K562 (cell line): ENCODE data around the gene MCC. TPM values are rescaled to one million over a fixed set of nuclear protein-coding genes. Genes with fewer than 3 reads are reported as not detected.

ENCODE experiments used
- CHD4 ChIP-seq: fragments of 200-600 bp; sonication (generic); IDR thresholded peaks from 3 replicates; pipeline ENCODE4 v1.6.1; 2012; ENCODE audit warnings: low read depth, mild to moderate bottlenecking, mixed read lengths, low read length, inconsistent platforms; ENCODE audit not compliant: insufficient read depth, insufficient replicate concordance, poor library complexity, severe bottlenecking
- E2F3 ChIP-seq: fragments of 250-450 bp; sonication (Bioruptor Pico); IDR thresholded peaks from 2 replicates; pipeline ENCODE4 v1.4.0; 2020; ENCODE audit warnings: mild to moderate bottlenecking
- FUS ChIP-seq: fragments of 200-400 bp; formaldehyde crosslinking; optimal IDR thresholded peaks from 2 replicates; pipeline ENCODE3; 2017; ENCODE audit warnings: low read depth, low read length
- GABPA ChIP-seq: fragments of 200-800 bp; sonication (Bioruptor generic); conservative IDR thresholded peaks from 2 replicates; pipeline ENCODE4 v1.6.1; 2016; ENCODE audit warnings: low read depth, missing genetic modification characterization, missing compliant biosample characterization
- NFIX ChIP-seq: fragments of 250-450 bp; sonication (Bioruptor Pico); IDR thresholded peaks from 2 replicates; pipeline ENCODE4 v1.4.0; 2020; ENCODE audit warnings: low read depth, mild to moderate bottlenecking, moderate library complexity
- NONO ChIP-seq, 2 experiments: fragments of 200-400 bp in 1 of 2; fragments of 450-650 bp in 1 of 2; formaldehyde crosslinking in 1 of 2; IDR thresholded peaks; 2 replicates each; pipeline ENCODE4 v1.6.1; 2017; ENCODE audit warnings: low read depth in 2 of 2, mild to moderate bottlenecking in 2 of 2, moderate library complexity in 2 of 2, low read length in 1 of 2
- RFX5 ChIP-seq: IDR thresholded peaks from 2 replicates; pipeline ENCODE4 v1.6.1; 2011; ENCODE audit warnings: low read depth, mild to moderate bottlenecking, improper control_type of control experiment, low read length
- SRF ChIP-seq, 2 experiments: fragments of 250-450, 450-650 bp in 1 of 2; sonication (Bioruptor Pico) in 1 of 2; sonication (generic) in 1 of 2; formaldehyde crosslinking; IDR thresholded peaks; 2 replicates each; pipeline versions ENCODE4 v1.5.0 to v1.5.1; 2020 to 2022; ENCODE audit warnings: mild to moderate bottlenecking in 1 of 2, missing genetic modification reagents in 1 of 2
- ZBTB17 ChIP-seq: fragments of 450-650 bp; formaldehyde crosslinking; IDR thresholded peaks from 2 replicates; pipeline ENCODE4 v1.4.0; 2020; ENCODE audit warnings: mild to moderate bottlenecking
- polyA plus RNA-seq, 8 experiments: library from polyadenylated mRNA; depleted of rRNA in 4 of 8; stranded (reverse) in 5 of 8; unstranded in 3 of 8; fragments of >200 nt; fragmentation: Nextera tagmentation in 2 of 8; fragmentation: Illumina TruSeq in 1 of 8; extraction: Ambion mirVana in 2 of 8; extraction: Trizol in 1 of 8; gene quantifications; 2 replicates each; pipeline versions ENCODE4 v1.2.1 to v1.2.3, GENCODE V29; 2011 to 2014; ENCODE audit warnings: inconsistent platforms in 1 of 8, missing spikeins in 1 of 8
- total RNA-seq, 7 experiments: library from RNA; depleted of rRNA in 6 of 7; stranded (reverse); fragments of >200 nt in 6 of 7; fragmentation: Illumina TruSeq in 2 of 7; extraction: Trizol in 2 of 7; gene quantifications; 2 replicates each; pipeline versions ENCODE4 v1.2.1 to v1.2.3, GENCODE V29; 2011 to 2021; ENCODE audit warnings: low replicate concordance in 1 of 7
- TF ChIP-seq, protein P1 (sequence below): sonication (generic); formaldehyde crosslinking; IDR thresholded peaks from 2 replicates; pipeline ENCODE4 v1.8.0; 2023; ENCODE audit warnings: missing genetic modification reagents, mild to moderate bottlenecking, borderline replicate concordance
- TF ChIP-seq, protein P2 (sequence below): conservative IDR thresholded peaks from 2 replicates; pipeline ENCODE4 v1.6.1; 2011; ENCODE audit warnings: low read depth, mild to moderate bottlenecking, low read length; ENCODE audit not compliant: control insufficient read depth
- TF ChIP-seq, protein P3 (sequence below): fragments of 250-450 bp; sonication (Bioruptor Pico); IDR thresholded peaks from 2 replicates; pipeline ENCODE4 v1.4.0; 2020; ENCODE audit warnings: mild to moderate bottlenecking, moderate library complexity
- TF ChIP-seq, protein P4 (sequence below): fragments of 450-650 bp; IDR thresholded peaks from 2 replicates; pipeline ENCODE4 v1.6.1; 2016
- TF ChIP-seq, protein P5 (sequence below), 2 experiments: IDR thresholded peaks in 1 of 2; conservative IDR thresholded peaks in 1 of 2; 2 replicates each; pipeline ENCODE4 v1.6.1; 2016; ENCODE audit warnings: low read depth in 2 of 2, mild to moderate bottlenecking in 1 of 2, missing compliant biosample characterization in 1 of 2, missing genetic modification characterization in 1 of 2, moderate library complexity in 1 of 2

MCC gene
- total and polyA plus RNA-seq, 9 of the 15 experiments (the other 6 are each of a cell fraction or from before 2014, with no cell fraction given): 0.04 to 0.24 (median 0.06) TPM; not detected in 1

DNA sequence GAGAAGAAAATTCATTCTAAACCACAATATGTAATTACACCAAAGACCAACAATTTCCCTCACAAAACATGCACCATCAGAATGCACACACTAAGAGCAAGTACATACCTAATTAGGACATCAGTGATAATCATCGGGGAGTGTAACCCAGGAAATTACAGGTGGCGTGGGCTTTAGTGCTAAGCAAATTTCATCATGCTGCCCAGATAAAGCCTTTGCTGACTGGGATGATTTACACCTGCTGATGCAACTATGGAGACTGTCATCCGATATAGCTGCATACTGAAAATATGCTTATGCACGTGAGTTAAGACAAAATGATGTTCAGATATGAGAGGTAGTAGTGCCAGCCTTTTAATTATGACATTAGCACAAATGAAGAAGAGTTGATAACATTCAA is 388.4 kb downstream of the MCC start (continued):
- TF ChIP-seq, protein P1, sequence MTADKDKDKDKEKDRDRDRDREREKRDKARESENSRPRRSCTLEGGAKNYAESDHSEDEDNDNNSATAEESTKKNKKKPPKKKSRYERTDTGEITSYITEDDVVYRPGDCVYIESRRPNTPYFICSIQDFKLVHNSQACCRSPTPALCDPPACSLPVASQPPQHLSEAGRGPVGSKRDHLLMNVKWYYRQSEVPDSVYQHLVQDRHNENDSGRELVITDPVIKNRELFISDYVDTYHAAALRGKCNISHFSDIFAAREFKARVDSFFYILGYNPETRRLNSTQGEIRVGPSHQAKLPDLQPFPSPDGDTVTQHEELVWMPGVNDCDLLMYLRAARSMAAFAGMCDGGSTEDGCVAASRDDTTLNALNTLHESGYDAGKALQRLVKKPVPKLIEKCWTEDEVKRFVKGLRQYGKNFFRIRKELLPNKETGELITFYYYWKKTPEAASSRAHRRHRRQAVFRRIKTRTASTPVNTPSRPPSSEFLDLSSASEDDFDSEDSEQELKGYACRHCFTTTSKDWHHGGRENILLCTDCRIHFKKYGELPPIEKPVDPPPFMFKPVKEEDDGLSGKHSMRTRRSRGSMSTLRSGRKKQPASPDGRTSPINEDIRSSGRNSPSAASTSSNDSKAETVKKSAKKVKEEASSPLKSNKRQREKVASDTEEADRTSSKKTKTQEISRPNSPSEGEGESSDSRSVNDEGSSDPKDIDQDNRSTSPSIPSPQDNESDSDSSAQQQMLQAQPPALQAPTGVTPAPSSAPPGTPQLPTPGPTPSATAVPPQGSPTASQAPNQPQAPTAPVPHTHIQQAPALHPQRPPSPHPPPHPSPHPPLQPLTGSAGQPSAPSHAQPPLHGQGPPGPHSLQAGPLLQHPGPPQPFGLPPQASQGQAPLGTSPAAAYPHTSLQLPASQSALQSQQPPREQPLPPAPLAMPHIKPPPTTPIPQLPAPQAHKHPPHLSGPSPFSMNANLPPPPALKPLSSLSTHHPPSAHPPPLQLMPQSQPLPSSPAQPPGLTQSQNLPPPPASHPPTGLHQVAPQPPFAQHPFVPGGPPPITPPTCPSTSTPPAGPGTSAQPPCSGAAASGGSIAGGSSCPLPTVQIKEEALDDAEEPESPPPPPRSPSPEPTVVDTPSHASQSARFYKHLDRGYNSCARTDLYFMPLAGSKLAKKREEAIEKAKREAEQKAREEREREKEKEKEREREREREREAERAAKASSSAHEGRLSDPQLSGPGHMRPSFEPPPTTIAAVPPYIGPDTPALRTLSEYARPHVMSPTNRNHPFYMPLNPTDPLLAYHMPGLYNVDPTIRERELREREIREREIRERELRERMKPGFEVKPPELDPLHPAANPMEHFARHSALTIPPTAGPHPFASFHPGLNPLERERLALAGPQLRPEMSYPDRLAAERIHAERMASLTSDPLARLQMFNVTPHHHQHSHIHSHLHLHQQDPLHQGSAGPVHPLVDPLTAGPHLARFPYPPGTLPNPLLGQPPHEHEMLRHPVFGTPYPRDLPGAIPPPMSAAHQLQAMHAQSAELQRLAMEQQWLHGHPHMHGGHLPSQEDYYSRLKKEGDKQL (CRISPR knock-in tag): no peak
- TF ChIP-seq NFIX (CRISPR knock-in tag) (no peak), GABPA (tag) (no peak), FUS (no peak), SRF (CRISPR knock-in tag; IDR thresholded peaks at IDR 0.05) (peak in 1 of 2 experiments; percentile 94; a peak in 2 of 4 replicates), RFX5 (no peak), NONO (IDR thresholded peaks at IDR 0.05; ENCODE audit: low read depth in 2 of 2, low read length in 1 of 2) (no peak), CHD4 (no peak), ZBTB17 (no peak), E2F3 (CRISPR knock-in tag) (no peak)
- TF ChIP-seq, protein P2, sequence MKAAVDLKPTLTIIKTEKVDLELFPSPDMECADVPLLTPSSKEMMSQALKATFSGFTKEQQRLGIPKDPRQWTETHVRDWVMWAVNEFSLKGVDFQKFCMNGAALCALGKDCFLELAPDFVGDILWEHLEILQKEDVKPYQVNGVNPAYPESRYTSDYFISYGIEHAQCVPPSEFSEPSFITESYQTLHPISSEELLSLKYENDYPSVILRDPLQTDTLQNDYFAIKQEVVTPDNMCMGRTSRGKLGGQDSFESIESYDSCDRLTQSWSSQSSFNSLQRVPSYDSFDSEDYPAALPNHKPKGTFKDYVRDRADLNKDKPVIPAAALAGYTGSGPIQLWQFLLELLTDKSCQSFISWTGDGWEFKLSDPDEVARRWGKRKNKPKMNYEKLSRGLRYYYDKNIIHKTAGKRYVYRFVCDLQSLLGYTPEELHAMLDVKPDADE: no peak
- TF ChIP-seq, protein P3, sequence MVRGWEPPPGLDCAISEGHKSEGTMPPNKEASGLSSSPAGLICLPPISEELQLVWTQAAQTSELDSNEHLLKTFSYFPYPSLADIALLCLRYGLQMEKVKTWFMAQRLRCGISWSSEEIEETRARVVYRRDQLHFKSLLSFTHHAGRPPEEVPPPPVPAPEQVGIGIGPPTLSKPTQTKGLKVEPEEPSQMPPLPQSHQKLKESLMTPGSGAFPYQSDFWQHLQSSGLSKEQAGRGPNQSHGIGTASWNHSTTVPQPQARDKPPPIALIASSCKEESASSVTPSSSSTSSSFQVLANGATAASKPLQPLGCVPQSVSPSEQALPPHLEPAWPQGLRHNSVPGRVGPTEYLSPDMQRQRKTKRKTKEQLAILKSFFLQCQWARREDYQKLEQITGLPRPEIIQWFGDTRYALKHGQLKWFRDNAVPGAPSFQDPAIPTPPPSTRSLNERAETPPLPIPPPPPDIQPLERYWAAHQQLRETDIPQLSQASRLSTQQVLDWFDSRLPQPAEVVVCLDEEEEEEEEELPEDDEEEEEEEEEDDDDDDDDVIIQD (CRISPR knock-in tag): no peak
- TF ChIP-seq, protein P4, sequence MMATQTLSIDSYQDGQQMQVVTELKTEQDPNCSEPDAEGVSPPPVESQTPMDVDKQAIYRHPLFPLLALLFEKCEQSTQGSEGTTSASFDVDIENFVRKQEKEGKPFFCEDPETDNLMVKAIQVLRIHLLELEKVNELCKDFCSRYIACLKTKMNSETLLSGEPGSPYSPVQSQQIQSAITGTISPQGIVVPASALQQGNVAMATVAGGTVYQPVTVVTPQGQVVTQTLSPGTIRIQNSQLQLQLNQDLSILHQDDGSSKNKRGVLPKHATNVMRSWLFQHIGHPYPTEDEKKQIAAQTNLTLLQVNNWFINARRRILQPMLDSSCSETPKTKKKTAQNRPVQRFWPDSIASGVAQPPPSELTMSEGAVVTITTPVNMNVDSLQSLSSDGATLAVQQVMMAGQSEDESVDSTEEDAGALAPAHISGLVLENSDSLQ: peak; percentile 92
- TF ChIP-seq, protein P5, sequence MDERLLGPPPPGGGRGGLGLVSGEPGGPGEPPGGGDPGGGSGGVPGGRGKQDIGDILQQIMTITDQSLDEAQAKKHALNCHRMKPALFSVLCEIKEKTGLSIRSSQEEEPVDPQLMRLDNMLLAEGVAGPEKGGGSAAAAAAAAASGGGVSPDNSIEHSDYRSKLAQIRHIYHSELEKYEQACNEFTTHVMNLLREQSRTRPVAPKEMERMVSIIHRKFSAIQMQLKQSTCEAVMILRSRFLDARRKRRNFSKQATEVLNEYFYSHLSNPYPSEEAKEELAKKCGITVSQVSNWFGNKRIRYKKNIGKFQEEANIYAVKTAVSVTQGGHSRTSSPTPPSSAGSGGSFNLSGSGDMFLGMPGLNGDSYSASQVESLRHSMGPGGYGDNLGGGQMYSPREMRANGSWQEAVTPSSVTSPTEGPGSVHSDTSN (CRISPR knock-in tag; IDR thresholded peaks at IDR 0.05; ENCODE audit: low read depth): peak; percentile 65
- TF ChIP-seq, protein P5 (tag; conservative IDR thresholded peaks at IDR 0.05; ENCODE audit: low read depth): peak; percentile 89
